ENCODE results near the gene GRK5. TPM values are rescaled to one million over a fixed set of nuclear protein-coding genes. Genes with fewer than 3 reads are reported as not detected.

Gene GRK5
- total RNA-seq, 4 donors from 2014 or later: 5.4 to 13.0 (median 10.6) TPM

GRCh38 chr10:119308551-119309422 lies 101.4 kb downstream of the GRK5 start:
- DNase-seq (ENCODE audit: low spot score in 2 of 2): no peak
- no peak overlapping the region for H3K4me3 ChIP-seq (ENCODE audit: low read depth, poor library complexity, severe bottlenecking)
- TF ChIP-seq POLR2A (IDR thresholded peaks at IDR 0.05): no peak
- TF ChIP-seq, protein P1, sequence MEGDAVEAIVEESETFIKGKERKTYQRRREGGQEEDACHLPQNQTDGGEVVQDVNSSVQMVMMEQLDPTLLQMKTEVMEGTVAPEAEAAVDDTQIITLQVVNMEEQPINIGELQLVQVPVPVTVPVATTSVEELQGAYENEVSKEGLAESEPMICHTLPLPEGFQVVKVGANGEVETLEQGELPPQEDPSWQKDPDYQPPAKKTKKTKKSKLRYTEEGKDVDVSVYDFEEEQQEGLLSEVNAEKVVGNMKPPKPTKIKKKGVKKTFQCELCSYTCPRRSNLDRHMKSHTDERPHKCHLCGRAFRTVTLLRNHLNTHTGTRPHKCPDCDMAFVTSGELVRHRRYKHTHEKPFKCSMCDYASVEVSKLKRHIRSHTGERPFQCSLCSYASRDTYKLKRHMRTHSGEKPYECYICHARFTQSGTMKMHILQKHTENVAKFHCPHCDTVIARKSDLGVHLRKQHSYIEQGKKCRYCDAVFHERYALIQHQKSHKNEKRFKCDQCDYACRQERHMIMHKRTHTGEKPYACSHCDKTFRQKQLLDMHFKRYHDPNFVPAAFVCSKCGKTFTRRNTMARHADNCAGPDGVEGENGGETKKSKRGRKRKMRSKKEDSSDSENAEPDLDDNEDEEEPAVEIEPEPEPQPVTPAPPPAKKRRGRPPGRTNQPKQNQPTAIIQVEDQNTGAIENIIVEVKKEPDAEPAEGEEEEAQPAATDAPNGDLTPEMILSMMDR (IDR thresholded peaks at IDR 0.05): no peak
- WGBS, 2 donors: 89 to 90% methylated on average over 24 of the region's 24 CpGs
- intact Hi-C loops (cut with DNase I; ENCODE audit: low total_unique reads): no loop called here

DNA sequence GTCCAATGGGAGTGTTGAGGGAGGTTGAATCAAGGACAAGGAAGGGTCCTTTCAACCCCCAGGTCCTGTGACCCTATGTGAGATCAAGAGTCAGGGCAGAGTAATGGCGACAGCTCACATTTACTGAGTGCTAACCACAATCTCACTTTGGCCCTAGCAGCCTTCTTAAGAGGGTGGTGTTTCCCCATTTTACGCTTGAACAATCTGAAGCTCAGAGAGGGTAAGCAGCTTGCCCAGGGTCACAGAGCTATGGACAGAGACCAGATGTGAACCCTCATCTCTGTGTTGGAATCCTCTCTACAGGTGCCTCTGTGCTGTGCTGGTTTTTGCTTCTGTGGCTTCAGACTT lies 102.0 kb downstream of the GRK5 start:
- intact Hi-C loops (cut with DNase I; ENCODE audit: low total_unique reads): no loop called here
- 97 to 100% methylated on average over 2 of the region's 2 CpGs for WGBS, 2 donors
- no peak overlapping the region for H3K4me3 ChIP-seq (ENCODE audit: low read depth, poor library complexity, severe bottlenecking)
- no peak for DNase-seq (ENCODE audit: low spot score in 2 of 2)
- TF ChIP-seq, protein P1 (IDR thresholded peaks at IDR 0.05): no peak
- TF ChIP-seq POLR2A (IDR thresholded peaks at IDR 0.05): no peak

DNA sequence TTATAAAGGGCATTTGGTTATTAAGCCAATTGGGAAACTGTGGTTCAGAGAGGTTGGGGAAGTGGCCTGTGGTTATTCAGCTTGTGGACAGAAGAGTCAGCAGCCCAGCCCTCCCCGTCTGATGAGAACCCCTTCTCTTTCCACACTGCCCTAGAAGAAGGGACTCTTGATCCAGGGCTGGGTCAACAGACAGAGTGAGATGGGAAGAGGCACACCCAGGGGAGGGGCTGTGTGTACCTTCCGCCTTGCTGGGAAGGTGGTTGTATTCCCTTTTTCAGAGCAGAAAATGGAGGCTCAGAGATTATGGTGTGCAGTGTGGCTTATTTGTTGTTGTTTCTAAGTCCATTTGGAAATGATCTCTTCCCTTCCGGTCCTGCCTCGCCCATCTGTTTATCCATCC lies 103.4 kb downstream of the GRK5 start:
- DNase-seq (ENCODE audit: low spot score in 2 of 2): no peak
- intact Hi-C loops (cut with DNase I; ENCODE audit: low total_unique reads): no loop called here
- no peak for TF ChIP-seq POLR2A (IDR thresholded peaks at IDR 0.05)
- WGBS, 2 donors: 87 to 92% methylated on average over 4 of the region's 4 CpGs
- no peak overlapping the region for H3K4me3 ChIP-seq (ENCODE audit: low read depth, poor library complexity, severe bottlenecking)

DNA sequence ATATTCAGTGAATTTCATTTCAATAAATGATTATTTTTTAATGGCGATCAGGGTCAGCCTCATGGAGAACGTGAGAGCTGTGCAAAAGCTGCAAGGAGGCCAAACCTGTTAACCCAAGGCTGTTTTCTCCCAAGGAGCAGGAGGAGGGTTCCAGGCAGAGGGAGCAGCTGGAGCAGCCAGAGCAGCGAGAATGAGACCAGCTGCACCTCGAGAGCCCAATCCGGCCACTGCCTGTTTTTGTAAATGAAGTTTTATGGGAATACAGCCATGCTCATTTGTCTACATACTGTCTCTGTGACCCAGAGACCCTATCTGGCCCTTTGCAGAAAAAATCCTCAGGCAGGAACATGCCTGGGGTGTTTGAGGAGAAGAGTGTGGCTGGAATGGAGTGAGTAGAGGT lies 104.9 kb downstream of the GRK5 start:
- TF ChIP-seq, protein P1 (IDR thresholded peaks at IDR 0.05): no peak
- TF ChIP-seq POLR2A (IDR thresholded peaks at IDR 0.05): no peak
- WGBS, 2 donors: 91 to 95% methylated on average over 5 of the region's 5 CpGs
- intact Hi-C loops (cut with DNase I; ENCODE audit: low total_unique reads): no loop called here
- H3K4me3 ChIP-seq (ENCODE audit: low read depth, poor library complexity, severe bottlenecking): no peak overlapping the region
- DNase-seq (ENCODE audit: low spot score in 2 of 2): no peak

GRCh38 chr10:119313024-119313423 lies 105.7 kb downstream of the GRK5 start:
- no peak for TF ChIP-seq POLR2A (IDR thresholded peaks at IDR 0.05)
- TF ChIP-seq, protein P1 (IDR thresholded peaks at IDR 0.05): no peak
- no peak overlapping the region for H3K4me3 ChIP-seq (ENCODE audit: low read depth, poor library complexity, severe bottlenecking)
- intact Hi-C loops (cut with DNase I; ENCODE audit: low total_unique reads): no loop called here
- WGBS, 2 donors: 0 to 89% methylated on average over 1 of the region's 1 CpG
- DNase-seq (ENCODE audit: low spot score in 2 of 2): no peak

GRCh38 chr10:119313644-119314043 lies 106.3 kb downstream of the GRK5 start:
- intact Hi-C loops (cut with DNase I; ENCODE audit: low total_unique reads): no loop called here
- 75 to 80% methylated on average over 6 to 7 of the region's 7 CpGs for WGBS, 2 donors
- TF ChIP-seq, protein P1 (IDR thresholded peaks at IDR 0.05): no peak
- no peak for TF ChIP-seq POLR2A (IDR thresholded peaks at IDR 0.05)
- DNase-seq (ENCODE audit: low spot score in 2 of 2): no peak
- no peak overlapping the region for H3K4me3 ChIP-seq (ENCODE audit: low read depth, poor library complexity, severe bottlenecking)

Data from lower leg skin (tissue), 4 donors.